CD14-positive monocyte (primary cell): ENCODE data around the gene FHIT. TPM values are rescaled to one million over a fixed set of nuclear protein-coding genes. Genes with fewer than 3 reads are reported as not detected.

Experiments
- DNase-seq, 3 donors: peaks; one replicate each; pipeline ENCODE4 v3.0.0-alpha.2; 2011 to 2022
- H2AFZ ChIP-seq: 2 replicates; pipeline ENCODE4 v1.6.0; 2012; ENCODE audit warnings: mild to moderate bottlenecking, low read depth, low read length, inconsistent platforms; ENCODE audit not compliant: insufficient read depth, poor library complexity, severe bottlenecking
- H3K27ac ChIP-seq, 2 donors: 1 replicate in 1 of 2; 2 replicates in 1 of 2; pipeline ENCODE4 v1.5.1; 2012 to 2013; ENCODE audit warnings: low read length in 2 of 2, control low read depth in 1 of 2, inconsistent platforms in 1 of 2, low read depth in 1 of 2, mild to moderate bottlenecking in 1 of 2
- H3K27me3 ChIP-seq, 2 donors: one replicate each; pipeline versions ENCODE4 v1.6.0 to v1.6.1; 2011 to 2013; ENCODE audit warnings: low read length in 2 of 2; ENCODE audit not compliant: control insufficient read depth in 2 of 2, insufficient read depth in 2 of 2
- H3K36me3 ChIP-seq, 2 donors: replicated peaks in 1 of 2; 1 replicate in 1 of 2; 2 replicates in 1 of 2; pipeline versions ENCODE4 v1.5.1 to v1.6.1; 2012 to 2013; ENCODE audit warnings: low read length in 2 of 2, control low read depth in 1 of 2, inconsistent platforms in 1 of 2, mild to moderate bottlenecking in 1 of 2; ENCODE audit not compliant: insufficient read depth in 2 of 2, control insufficient read depth in 1 of 2
- H3K4me1 ChIP-seq, 2 donors: 1 replicate in 1 of 2; 2 replicates in 1 of 2; pipeline versions ENCODE4 v1.5.1 to v1.6.1; 2012 to 2013; ENCODE audit warnings: low read length in 2 of 2, control low read depth in 1 of 2, inconsistent platforms in 1 of 2, mild to moderate bottlenecking in 1 of 2, moderate library complexity in 1 of 2; ENCODE audit not compliant: insufficient read depth in 2 of 2, control insufficient read depth in 1 of 2
- H3K4me2 ChIP-seq: replicated peaks from 2 replicates; pipeline ENCODE3; 2012; ENCODE audit warnings: low read length, moderate library complexity, mild to moderate bottlenecking; ENCODE audit not compliant: poor library complexity, severe bottlenecking; ENCODE audit errors: extremely low read depth
- H3K4me3 ChIP-seq, 3 experiments: fragments of 200-600 bp in 1 of 3; sonication (generic) in 1 of 3; replicated peaks in 1 of 3; 1 replicate in 2 of 3; 2 replicates in 1 of 3; pipeline ENCODE4 v1.5.1; 2011 to 2013; ENCODE audit warnings: low read length in 3 of 3, mild to moderate bottlenecking in 3 of 3, control low read depth in 2 of 3, low read depth in 2 of 3, inconsistent platforms in 1 of 3, moderate library complexity in 1 of 3
- H3K79me2 ChIP-seq: 2 replicates; pipeline ENCODE4 v1.6.0; 2012; ENCODE audit warnings: mild to moderate bottlenecking, control low read depth, inconsistent platforms, low read length, moderate library complexity; ENCODE audit not compliant: insufficient read depth
- H3K9ac ChIP-seq: 2 replicates; pipeline ENCODE4 v1.6.0; 2017; ENCODE audit warnings: low read length, mild to moderate bottlenecking; ENCODE audit not compliant: insufficient read depth, poor library complexity, severe bottlenecking
- H3K9me3 ChIP-seq, 2 donors: replicated peaks in 1 of 2; 1 replicate in 1 of 2; 2 replicates in 1 of 2; pipeline versions ENCODE4 v1.5.1 to v1.6.1; 2012 to 2013; ENCODE audit warnings: low read length in 2 of 2, control low read depth in 1 of 2; ENCODE audit not compliant: control insufficient read depth in 1 of 2, insufficient read depth in 1 of 2
- H4K20me1 ChIP-seq: 2 replicates; pipeline ENCODE4 v1.6.0; 2012; ENCODE audit warnings: mild to moderate bottlenecking, low read length, control low read depth, moderate library complexity; ENCODE audit not compliant: insufficient read depth
- H3K27ac Mint-ChIP-seq, 7 donors: one replicate each; pipeline ENCODE4 v1.8.0; 2020; ENCODE audit warnings: mild to moderate bottlenecking in 7 of 7, mixed read lengths in 7 of 7, moderate library complexity in 6 of 7, inconsistent platforms in 2 of 7
- H3K27me3 Mint-ChIP-seq, 3 donors: one replicate each; pipeline ENCODE4 v1.8.0; 2021 to 2022; ENCODE audit warnings: low read depth in 3 of 3, mild to moderate bottlenecking in 3 of 3, mixed read lengths in 3 of 3, moderate library complexity in 3 of 3, inconsistent platforms in 1 of 3
- H3K36me3 Mint-ChIP-seq, 2 donors: one replicate each; pipeline ENCODE4 v1.8.0; 2020; ENCODE audit warnings: mixed read lengths in 2 of 2, inconsistent platforms in 1 of 2, mild to moderate bottlenecking in 1 of 2
- H3K4me1 Mint-ChIP-seq: one replicate; pipeline ENCODE4 v1.8.0; 2020; ENCODE audit warnings: mild to moderate bottlenecking, mixed read lengths
- H3K4me3 Mint-ChIP-seq, 2 donors: one replicate each; pipeline ENCODE4 v1.8.0; 2020; ENCODE audit warnings: mild to moderate bottlenecking in 2 of 2, mixed read lengths in 2 of 2, moderate library complexity in 1 of 2
- H3K9me3 Mint-ChIP-seq, 7 donors: one replicate each; pipeline ENCODE4 v1.8.0; 2020 to 2022; ENCODE audit warnings: mixed read lengths in 7 of 7, mild to moderate bottlenecking in 6 of 7, moderate library complexity in 6 of 7, inconsistent platforms in 2 of 7
- CTCF ChIP-seq: fragments of 200-600 bp; IDR thresholded peaks from one replicate; pipeline ENCODE4 v1.8.0; 2022; ENCODE audit warnings: antibody characterized with exemption, mild to moderate bottlenecking
- WGBS: methylation state at CpG from one replicate; pipeline ENCODE4 v1.1.5; 2013; ENCODE audit warnings: missing lambda C conversion rate; ENCODE audit not compliant: insufficient coverage; 5-methylcytosine and 5-hydroxymethylcytosine counted together
- intact Hi-C, 2 donors: fragments of 100-400 bp; cut with micrococcal nuclease; formaldehyde crosslinking; loops; one replicate each; pipeline versions ENCODE4 v1.15.0 to v1.15.1; 2023
- polyA plus RNA-seq, 3 donors: library from polyadenylated mRNA; depleted of rRNA in 1 of 3; unstranded in 2 of 3; stranded (reverse) in 1 of 3; fragments of 300-500 nt in 2 of 3; fragments of >200 nt in 1 of 3; fragmentation: Illumina TruSeq in 2 of 3; gene quantifications; 1 replicate in 2 of 3; 2 replicates in 1 of 3; pipeline ENCODE4 v1.2.3, GENCODE V29; 2012 to 2021

FHIT gene
- polyA plus RNA-seq, 3 donors, result 1.7 to 3.4 (median 3.2) TPM

- no peak overlapping the region for H3K4me3 Mint-ChIP-seq
- H4K20me1 ChIP-seq, result no peaks in the 10 kb centered on the region
- no peak overlapping the region for H3K4me3 ChIP-seq
- WGBS, result no CpG with 5 or more reads among the region's 1 CpG
- H3K9me3 Mint-ChIP-seq, result peaks cover 0 to 2% (median 0%) of the 10 kb centered on the region in 7 donors
- no peaks in the 10 kb centered on the region for H3K27me3 ChIP-seq
- intact Hi-C loops, result no loop called here
- TF ChIP-seq CTCF, result no peak
- no peak overlapping the region for H3K27ac Mint-ChIP-seq
- no peak overlapping the region for H2AFZ ChIP-seq
- H3K9me3 ChIP-seq, result no peaks in the 10 kb centered on the region
- H3K27me3 Mint-ChIP-seq, result no peaks in the 10 kb centered on the region
- H3K79me2 ChIP-seq, result no peaks in the 10 kb centered on the region
- no peak overlapping the region for H3K27ac ChIP-seq
- no peak overlapping the region for H3K9ac ChIP-seq
- no peaks in the 10 kb centered on the region for H3K4me1 ChIP-seq
- peaks cover 19% of the 10 kb centered on the region for H3K4me1 Mint-ChIP-seq
- H3K36me3 Mint-ChIP-seq, result no peaks in the 10 kb centered on the region
- no peak for DNase-seq
- H3K4me2 ChIP-seq, result no peak overlapping the region
- no peaks in the 10 kb centered on the region for H3K36me3 ChIP-seq
Observed at GRCh38 chr3:60898321-60898720, 352.9 kb downstream of the FHIT start.

GRCh38 chr3:60893946-60894345 is 357.3 kb downstream of the FHIT start:
- peaks cover 19% of the 10 kb centered on the region for H3K4me1 Mint-ChIP-seq
- Histone ChIP-seq H3K4me2 (no peak overlapping the region), H2AFZ (no peak overlapping the region), H3K4me3 (no peak overlapping the region), H3K36me3 (no peaks in the 10 kb centered on the region), H3K9me3 (peaks cover 0 to 3% of the 10 kb centered on the region in 2 donors), H3K27ac (no peak overlapping the region), H3K4me1 (no peaks in the 10 kb centered on the region), H4K20me1 (no peaks in the 10 kb centered on the region), H3K9ac (no peak overlapping the region), H3K27me3 (no peaks in the 10 kb centered on the region), H3K79me2 (no peaks in the 10 kb centered on the region)
- H3K36me3 Mint-ChIP-seq, result no peaks in the 10 kb centered on the region
- no peak overlapping the region for H3K4me3 Mint-ChIP-seq
- no peak for TF ChIP-seq CTCF
- no peaks in the 10 kb centered on the region for H3K27me3 Mint-ChIP-seq
- DNase-seq, result no peak
- no peak overlapping the region for H3K27ac Mint-ChIP-seq
- H3K9me3 Mint-ChIP-seq, result peaks cover 0 to 10% (median 6%) of the 10 kb centered on the region in 7 donors
- intact Hi-C loops, result no loop called here
- 100% methylated on average over 1 of the region's 2 CpGs for WGBS
